GM19324 (cell line): ENCODE data around the gene NTN3.

ENCODE experiments used
- ATAC-seq: cut with Tn5 transposase; IDR thresholded peaks from one replicate; pipeline ENCODE4 v1.9.1; 2021; ENCODE audit warnings: mild to moderate bottlenecking, moderate library complexity; ENCODE audit not compliant: unreplicated experiment, low FRiP score

NTN3 gene

DNA sequence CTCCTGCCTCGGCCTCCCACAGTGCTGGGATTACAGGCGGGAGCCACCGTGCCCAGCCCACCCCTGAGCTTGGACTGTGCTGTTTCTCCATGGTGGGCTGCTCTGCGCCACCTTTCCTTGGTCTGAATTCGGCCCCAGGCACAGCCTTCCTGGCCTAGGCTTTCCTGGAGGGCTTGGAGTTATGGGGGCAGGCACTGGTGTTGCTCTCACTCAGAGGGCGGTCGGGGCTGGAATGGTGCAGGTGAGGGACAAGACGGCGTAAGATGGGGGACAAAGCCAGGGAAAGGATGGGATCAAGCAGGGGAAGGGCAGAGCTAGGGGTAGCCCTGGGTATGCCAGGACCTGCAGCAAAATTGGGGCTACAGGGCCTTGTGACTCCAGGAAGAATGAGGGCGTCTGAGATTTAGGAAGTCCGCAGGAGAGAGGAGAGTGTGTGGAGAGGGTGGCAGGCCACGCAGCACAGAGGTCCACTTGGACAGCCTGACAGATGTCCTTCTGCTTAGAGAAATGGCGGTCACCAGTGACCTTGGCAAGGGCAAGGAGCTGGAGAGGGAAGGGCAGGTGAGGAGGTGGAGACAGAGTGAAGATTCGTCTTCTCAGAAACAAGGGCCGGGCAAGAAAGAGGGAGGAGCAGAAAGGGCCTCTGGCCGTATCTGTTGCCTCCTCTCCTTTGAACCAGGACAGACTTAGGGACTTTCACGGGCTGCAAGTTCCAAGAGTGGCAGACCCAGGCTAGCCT is 41.1 kb downstream of the NTN3 start:
- no peak for ATAC-seq

DNA sequence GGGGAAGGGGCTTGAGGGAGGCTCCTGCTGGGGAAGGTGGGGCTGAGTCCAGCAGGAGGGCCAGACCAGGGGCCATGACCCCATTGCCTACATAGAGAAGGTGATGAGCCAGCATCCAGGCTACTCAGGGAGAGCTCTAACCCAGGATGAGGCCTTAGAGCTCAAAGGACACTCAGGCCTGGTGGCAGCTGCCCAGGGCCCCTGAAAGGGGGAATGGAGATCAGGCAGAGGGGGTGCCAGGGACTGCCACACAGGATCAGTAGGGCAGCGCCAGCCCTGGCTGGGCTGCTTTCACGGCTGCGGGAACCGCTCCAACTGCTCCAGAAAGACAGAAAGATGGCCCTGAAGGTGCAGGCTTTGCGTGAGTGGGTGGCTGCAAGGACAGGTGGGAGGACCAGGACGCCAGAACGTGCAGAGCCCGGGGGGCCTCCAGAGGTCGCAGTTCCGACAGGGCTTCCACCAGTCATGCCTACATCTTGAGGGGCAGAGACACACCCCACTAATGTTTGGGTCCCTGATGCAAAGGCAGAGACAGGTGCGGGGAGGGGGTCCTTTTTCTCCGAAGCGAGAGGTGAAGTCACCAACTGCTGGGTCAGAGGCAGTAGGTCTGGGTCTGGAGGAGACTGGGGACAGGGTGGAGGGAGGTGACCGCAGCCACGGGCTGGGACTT is 41.8 kb downstream of the NTN3 start:
- ATAC-seq: no peak

DNA sequence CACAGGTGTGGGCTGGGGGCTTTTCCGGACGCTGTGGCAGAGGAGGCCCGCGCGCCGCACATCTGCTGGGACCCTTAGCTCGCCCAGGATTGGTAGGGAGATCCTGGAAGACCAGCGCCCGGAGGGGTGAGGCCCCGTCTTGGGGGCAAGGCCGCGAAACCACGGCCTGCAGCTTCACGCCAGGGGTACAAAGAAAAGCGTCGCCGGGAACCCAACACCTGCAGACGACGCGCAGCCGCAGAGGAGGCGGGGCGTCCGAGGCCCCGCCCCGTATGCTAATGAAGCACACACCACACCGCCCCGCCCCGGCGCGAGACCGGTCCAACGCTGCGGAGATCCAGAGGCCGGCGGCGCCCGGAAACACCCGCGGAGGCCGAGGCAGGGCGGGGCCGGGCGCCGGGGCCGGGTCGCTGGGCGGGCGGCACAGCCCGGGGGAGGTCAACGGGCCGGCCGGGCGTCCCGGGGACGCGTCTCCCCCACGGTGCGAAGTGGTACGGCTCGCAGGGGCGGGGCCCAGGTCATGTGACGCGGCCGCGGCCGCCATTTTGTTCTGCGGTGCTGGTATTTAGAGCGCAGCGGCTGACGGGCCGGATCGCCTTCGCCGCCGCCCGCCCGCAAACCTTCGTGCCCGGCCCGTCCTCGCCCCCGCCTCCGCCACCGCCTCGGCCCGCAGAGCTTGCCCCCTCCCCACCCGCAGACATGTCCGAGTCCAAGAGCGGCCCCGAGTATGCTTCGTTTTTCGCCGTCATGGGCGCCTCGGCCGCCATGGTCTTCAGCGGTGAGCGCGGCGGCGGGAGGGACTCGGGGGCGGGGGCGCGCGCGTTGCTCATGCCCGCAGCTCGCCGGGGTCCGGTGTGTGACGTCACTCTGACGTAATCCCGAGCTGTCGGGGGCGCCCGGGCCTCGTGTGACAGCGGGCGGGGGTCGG is 42.6 kb downstream of the NTN3 start, which contains the start of gene ATP6V0C:
TSS of gene ATP6V0C (plus strand) at position 548 of the 928 bp plus-strand sequence. CDS start at position 700, 152 bp downstream.
- peak; percentile 81 for ATAC-seq

DNA sequence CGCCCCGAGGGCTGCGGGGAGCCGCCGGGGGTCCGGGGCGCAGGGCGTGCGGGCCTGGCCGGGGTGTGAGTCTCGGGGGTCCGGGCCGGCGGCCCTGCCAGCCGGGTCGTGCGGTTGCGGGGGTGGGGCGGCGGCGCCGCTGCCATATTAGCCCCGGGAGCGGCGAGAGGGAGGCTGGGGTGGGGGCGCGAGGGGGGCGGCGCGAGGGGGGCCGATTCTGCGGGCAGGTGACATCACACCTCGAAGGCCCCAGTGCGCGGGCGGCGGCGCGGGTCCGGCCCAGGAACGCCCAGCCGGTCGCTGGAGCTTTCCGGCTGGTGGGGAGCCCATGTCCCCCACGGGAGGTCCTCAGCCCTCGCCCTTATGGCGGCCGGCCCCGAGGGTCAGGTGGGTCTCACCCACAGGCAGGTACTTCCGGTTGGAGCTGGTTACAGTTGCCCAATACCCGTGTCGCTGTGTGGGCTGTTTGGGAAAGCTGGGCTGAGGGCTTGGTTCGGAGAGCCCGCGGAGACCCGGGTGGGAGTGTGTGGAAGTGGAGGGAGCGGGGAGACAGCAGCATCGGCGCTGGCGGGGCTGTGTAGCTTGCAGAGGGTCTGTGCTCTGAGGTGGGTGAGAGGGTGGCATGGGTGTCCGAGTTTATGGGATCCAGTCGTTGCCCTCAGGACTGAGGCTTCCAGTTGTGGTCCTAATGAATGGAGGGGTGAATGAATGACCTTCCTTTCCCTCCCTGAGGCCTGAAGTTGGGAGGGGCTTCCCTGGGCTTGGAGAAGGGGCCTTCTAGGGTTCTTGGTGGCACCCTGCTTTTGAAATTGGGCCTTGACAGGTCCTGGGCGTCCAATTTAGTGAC is 43.5 kb downstream of the NTN3 start:
- ATAC-seq: no peak

DNA sequence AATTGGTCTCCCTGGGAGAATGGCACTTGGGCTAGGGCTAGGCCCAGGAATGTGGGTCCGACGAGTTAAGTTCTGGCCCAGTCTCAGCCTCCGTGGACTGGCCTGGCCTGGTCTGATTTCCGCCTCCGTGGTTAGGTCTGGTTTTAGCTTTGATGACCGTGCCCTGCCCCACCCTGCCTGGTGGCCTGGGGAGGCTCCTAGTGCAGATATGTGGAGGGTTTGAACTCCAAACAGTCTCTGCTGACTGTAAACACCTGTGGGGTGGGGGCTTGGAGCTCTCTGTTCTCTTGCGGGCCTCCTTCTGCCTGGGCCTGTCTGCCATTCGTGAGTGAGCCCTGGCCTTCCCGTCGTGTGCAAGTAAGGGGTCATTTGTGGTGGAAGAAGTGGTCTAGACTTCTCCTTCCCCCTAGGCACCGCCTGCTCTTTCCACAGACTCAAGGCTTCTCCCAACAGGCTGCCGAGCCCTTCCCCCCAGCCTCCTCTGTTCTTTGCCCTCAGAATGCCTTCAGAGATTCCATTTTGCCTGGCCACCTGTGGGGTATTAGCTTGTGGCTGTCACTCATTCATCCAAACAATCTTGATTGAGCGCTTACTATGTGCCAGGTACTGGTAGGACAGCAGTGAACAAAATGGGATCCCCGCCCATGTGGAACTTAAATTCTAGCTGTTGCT is 44.2 kb downstream of the NTN3 start:
- ATAC-seq: no peak

DNA sequence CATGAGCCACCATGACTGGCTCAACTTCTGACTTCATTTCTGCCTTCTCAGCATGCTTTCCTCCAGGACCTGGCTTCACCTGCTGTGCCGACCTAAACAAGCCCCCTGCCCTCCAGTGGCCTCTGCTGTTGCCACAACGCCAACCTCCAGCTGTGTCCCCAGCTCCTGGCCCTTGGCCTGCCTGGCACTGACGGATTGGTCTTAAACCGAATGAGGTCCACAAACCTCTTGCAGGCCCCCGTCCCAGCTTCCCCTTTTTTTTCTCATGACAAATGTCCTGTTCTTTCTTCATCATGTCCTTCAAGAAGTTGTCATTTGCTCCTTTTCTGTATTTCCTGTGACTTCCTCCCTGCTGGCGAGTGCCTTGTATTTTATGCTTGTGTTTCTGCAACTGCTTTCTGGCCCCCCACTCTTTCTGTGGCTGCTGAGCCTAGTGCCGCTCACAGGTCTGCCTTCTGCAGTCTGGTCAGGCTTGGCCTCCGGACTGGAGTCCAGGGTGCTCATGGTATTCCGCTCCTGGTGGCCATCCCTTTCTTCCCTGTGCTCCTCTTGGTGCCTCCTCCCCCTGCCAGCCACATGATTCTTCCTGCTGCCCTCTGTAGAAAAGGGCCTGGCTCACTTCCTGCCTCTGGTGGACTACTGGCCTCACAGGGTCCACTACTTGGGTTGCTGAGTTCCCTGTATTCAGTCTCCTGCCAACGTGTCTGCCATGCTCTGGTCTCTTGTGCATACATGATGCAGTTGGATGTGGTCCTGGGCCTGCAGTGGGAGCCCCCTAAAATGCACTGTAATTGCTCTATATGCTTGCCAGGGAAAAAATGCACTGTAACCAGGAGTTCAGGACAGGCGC is 45.5 kb downstream of the NTN3 start:
- no peak for ATAC-seq

DNA sequence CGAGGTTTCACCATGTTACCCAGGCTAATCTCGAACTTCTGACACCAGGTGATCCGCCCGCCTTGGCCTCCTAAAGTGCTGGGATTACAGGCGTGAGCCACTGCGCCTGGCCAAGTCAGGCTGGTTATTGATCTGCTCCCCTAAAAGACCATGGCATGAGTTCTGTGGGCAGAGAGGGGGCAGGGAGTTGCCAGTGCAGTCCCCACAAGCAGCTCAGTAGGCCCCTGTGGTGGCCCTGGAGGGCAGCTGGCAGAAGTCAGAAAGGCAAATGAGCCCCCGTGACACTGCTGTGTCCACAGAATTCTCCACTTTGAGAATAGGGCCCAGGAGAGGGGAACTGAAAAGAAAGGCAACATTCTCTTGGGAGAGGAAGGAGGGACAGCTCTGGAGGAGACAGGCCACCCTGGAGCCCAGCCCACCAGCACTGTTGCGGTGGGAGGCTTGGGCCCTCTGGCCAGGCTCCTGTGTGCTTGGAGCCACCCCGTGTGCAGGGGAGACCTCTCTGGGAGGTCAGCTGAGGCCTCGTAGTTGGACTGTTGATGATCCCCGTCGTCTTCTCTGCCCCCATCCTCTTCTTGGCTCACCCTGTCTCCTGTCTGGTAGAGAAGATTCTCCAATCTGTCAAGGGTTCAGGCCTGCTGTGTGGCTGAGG is 47.0 kb downstream of the NTN3 start:
- ATAC-seq: no peak

DNA sequence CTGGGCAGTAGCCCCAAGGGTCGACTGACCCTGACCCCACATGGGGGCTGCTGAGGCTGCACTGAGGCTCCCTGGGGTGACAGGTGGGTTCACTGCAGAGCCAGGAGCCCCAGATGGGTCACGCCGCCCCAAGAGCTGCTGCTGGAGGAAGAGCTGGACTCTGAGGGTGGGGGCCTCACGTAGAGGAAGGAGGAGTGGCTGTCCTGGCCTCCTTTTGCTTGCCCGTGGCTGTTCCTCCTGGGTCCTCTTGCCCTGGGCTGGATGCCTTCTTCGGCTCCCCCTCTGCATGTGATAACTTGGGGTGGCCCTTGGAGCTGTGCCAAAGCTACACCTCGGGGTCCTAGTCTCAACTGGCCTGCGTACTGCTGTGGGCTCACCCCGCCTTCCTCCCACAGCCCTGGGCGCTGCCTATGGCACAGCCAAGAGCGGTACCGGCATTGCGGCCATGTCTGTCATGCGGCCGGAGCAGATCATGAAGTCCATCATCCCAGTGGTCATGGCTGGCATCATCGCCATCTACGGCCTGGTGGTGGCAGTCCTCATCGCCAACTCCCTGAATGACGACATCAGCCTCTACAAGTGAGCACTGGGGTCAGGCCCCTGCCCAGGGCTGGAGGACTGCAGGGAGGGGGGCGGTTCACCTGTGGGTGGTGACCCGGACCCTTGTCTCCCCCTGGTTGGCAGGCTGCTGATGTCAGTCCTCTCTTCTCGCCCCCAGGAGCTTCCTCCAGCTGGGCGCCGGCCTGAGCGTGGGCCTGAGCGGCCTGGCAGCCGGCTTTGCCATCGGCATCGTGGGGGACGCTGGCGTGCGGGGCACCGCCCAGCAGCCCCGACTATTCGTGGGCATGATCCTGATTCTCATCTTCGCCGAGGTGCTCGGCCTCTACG is 48.0 kb downstream of the NTN3 start:
- no peak for ATAC-seq

DNA sequence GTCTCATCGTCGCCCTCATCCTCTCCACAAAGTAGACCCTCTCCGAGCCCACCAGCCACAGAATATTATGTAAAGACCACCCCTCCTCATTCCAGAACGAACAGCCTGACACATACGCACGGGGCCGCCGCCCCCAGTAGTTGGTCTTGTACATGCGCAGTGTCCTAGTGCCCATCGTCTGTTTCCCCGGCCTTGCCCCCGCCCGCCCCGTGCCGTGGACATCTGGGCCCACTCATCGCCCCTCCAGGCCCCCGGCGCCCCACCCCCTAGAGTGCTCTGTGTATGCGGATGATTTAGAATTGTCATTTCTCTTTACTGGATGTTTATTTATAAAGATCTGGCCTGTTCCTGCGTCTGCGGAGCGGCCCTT is 48.6 kb downstream of the NTN3 start:
- ATAC-seq: no peak

DNA sequence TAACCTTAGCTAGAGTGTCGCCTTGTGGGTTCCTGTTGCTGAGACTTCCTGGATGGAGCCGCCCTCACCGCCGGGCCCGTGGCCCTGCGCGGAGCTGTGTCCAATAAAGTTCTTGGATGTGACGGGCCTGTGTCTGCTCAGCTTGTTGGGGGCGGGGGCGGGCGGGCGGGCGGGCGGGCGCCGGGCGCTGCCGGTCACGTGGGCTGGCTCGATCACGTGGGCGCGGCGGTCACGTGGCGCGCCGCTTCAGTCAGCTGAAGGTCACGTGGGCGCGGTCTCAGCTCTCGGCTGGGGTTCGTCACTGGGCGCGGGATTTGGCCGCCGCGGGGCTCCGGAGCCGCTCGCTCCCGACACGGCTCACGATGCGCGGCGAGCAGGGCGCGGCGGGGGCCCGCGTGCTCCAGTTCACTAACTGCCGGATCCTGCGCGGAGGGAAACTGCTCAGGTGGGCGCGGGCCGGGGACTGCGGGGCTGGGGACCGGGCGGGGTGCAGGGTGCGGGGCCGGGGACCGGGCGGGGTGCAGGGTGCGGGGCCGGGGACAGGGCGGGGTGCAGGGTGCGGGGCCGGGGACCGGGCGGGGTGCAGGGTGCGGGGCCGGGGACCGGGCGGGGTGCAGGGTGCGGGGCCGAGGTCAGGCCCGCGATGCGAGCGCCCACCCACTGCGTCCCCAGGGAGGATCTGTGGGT is 49.1 kb downstream of the NTN3 start, which contains the start of gene AMDHD2:
TSS of gene AMDHD2 (plus strand) at position 275 of the 687 bp plus-strand sequence. CDS start at position 363, 88 bp downstream.
- ATAC-seq: no peak

DNA sequence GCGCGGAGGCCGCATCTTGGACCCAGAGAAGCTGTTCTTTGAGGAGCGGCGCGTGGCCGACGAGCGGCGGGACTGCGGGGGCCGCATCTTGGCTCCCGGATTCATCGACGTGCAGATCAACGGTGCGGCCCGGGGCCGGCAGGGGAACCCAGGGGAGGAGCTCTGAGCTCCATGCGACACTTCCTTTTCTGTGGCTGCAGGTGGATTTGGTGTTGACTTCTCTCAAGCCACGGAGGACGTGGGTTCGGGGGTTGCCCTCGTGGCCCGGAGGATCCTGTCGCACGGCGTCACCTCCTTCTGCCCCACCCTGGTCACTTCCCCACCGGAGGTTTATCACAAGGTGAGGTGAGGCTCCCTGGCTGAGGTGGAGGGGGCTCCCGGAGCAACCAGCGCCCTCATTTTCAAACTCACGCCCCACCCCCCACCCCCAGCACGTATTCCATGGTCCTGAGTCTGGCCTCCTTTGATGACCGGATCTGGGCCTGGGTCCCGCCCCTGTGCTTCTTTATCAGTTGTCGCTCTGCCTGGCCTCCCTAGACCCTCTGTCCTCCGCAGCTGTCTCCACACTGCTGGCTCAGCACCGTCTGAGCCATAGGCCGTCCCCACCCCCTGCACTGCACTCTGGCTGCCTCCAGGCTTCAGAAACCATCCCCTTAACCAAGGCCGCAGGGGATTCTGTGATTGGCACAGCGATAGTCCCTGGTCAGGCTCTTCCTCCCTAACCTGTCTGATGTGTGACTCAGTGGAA is 49.9 kb downstream of the NTN3 start:
- ATAC-seq: no peak
